K562 (cell line): ENCODE results near the gene FIBP.

Experiments used
- CHD4 ChIP-seq: fragments of 200-600 bp; sonication (generic); IDR thresholded peaks from 3 replicates; pipeline ENCODE4 v1.6.1; 2012; ENCODE audit warnings: low read depth, mild to moderate bottlenecking, mixed read lengths, low read length, inconsistent platforms; ENCODE audit not compliant: insufficient read depth, insufficient replicate concordance, poor library complexity, severe bottlenecking
- DACH1 ChIP-seq: fragments of 450-650 bp; IDR thresholded peaks from 2 replicates; pipeline ENCODE4 v1.6.1; 2018; ENCODE audit not compliant: partially characterized antibody
- MTF1 ChIP-seq: fragments of 250-450 bp; sonication (Bioruptor Pico); IDR thresholded peaks from 2 replicates; pipeline ENCODE4 v1.9.0; 2021; ENCODE audit warnings: moderate library complexity, mild to moderate bottlenecking, inconsistent platforms, borderline replicate concordance
- PHF20 ChIP-seq: fragments of 450-650 bp; IDR thresholded peaks from 2 replicates; pipeline ENCODE4 v1.6.1; 2018; ENCODE audit not compliant: partially characterized antibody
- SMAD2 ChIP-seq: fragments of 150-350 bp; IDR thresholded peaks from 2 replicates; pipeline ENCODE4 v1.6.1; 2014; ENCODE audit warnings: low read depth, mild to moderate bottlenecking, low read length
- ZNF274 ChIP-seq: IDR thresholded peaks from 2 replicates; pipeline ENCODE4 v1.6.1; 2011; ENCODE audit warnings: low read depth, mild to moderate bottlenecking, low read length, moderate library complexity, borderline replicate concordance
- TF ChIP-seq, protein P1 (sequence below): fragments of 450-650 bp; IDR thresholded peaks from 2 replicates; pipeline ENCODE4 v1.6.1; 2016; ENCODE audit warnings: borderline replicate concordance
- TF ChIP-seq, protein P2 (sequence below): sonication (generic); formaldehyde crosslinking; IDR thresholded peaks from 2 replicates; pipeline ENCODE4 v1.5.0; 2020; ENCODE audit warnings: missing genetic modification reagents
- TF ChIP-seq, protein P3 (sequence below): fragments of 450-650 bp; IDR thresholded peaks from 2 replicates; pipeline ENCODE4 v1.6.1; 2016
- TF ChIP-seq, protein P4 (sequence below): sonication (generic); formaldehyde crosslinking; IDR thresholded peaks from 2 replicates; pipeline ENCODE4 v1.8.0; 2023; ENCODE audit warnings: missing genetic modification reagents, mild to moderate bottlenecking, borderline replicate concordance

DNA sequence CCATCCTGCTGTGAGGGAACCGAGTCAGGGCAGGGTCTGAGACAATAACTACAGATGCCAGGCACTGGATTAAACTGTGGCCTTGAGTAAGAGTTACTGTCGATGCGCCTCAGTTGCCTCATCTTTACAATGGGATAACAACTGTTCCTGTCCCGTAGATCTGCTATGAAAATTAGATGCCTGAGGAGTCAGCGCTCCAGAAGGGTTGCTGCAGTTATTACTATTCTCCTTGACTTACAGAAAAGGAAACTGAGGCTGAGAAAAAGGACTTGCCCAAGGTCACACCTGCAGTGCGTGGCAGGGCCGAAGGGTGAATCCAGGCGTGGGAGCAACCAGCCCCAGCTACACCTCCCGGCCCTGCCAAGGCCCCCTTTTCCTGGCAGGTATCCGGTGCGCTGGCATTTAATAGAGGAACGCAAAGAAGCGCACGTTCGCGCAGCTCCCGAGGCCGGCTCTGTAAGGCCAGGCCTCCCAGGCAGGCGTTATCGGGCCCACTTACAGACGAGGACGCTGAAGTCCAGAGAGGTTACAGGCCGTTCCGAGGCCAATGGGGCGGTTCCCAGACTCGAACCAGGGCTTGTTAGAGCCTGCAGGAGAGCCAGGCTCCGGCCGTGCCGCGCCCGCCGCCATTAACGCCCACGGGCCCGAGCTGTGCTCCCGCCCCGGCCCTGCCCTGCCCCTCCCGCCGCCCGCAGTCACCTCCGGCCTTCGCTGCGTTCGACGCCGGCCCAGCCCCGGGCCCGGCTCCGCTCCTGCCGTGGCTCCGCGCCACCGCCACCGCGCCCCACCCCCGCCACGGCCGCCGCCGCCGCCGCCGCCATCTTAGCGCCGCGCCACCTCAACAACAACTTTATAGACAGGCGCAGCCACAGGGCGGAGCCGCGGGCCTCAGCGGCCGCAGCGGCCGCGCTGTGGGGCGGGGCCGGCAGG is 30.2 kb upstream of the FIBP start, which contains the start of gene C11orf68:
- TF ChIP-seq CHD4 (no peak), SMAD2 (no peak), DACH1 (no peak), PHF20 (no peak), MTF1 (CRISPR knock-in tag) (no peak), ZNF274 (no peak)
- TF ChIP-seq, protein P1, sequence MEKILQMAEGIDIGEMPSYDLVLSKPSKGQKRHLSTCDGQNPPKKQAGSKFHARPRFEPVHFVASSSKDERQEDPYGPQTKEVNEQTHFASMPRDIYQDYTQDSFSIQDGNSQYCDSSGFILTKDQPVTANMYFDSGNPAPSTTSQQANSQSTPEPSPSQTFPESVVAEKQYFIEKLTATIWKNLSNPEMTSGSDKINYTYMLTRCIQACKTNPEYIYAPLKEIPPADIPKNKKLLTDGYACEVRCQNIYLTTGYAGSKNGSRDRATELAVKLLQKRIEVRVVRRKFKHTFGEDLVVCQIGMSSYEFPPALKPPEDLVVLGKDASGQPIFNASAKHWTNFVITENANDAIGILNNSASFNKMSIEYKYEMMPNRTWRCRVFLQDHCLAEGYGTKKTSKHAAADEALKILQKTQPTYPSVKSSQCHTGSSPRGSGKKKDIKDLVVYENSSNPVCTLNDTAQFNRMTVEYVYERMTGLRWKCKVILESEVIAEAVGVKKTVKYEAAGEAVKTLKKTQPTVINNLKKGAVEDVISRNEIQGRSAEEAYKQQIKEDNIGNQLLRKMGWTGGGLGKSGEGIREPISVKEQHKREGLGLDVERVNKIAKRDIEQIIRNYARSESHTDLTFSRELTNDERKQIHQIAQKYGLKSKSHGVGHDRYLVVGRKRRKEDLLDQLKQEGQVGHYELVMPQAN = no peak
- TF ChIP-seq, protein P2, sequence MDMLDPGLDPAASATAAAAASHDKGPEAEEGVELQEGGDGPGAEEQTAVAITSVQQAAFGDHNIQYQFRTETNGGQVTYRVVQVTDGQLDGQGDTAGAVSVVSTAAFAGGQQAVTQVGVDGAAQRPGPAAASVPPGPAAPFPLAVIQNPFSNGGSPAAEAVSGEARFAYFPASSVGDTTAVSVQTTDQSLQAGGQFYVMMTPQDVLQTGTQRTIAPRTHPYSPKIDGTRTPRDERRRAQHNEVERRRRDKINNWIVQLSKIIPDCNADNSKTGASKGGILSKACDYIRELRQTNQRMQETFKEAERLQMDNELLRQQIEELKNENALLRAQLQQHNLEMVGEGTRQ (CRISPR knock-in tag) = no peak
- TF ChIP-seq, protein P3, sequence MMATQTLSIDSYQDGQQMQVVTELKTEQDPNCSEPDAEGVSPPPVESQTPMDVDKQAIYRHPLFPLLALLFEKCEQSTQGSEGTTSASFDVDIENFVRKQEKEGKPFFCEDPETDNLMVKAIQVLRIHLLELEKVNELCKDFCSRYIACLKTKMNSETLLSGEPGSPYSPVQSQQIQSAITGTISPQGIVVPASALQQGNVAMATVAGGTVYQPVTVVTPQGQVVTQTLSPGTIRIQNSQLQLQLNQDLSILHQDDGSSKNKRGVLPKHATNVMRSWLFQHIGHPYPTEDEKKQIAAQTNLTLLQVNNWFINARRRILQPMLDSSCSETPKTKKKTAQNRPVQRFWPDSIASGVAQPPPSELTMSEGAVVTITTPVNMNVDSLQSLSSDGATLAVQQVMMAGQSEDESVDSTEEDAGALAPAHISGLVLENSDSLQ = no peak
- TF ChIP-seq, protein P4, sequence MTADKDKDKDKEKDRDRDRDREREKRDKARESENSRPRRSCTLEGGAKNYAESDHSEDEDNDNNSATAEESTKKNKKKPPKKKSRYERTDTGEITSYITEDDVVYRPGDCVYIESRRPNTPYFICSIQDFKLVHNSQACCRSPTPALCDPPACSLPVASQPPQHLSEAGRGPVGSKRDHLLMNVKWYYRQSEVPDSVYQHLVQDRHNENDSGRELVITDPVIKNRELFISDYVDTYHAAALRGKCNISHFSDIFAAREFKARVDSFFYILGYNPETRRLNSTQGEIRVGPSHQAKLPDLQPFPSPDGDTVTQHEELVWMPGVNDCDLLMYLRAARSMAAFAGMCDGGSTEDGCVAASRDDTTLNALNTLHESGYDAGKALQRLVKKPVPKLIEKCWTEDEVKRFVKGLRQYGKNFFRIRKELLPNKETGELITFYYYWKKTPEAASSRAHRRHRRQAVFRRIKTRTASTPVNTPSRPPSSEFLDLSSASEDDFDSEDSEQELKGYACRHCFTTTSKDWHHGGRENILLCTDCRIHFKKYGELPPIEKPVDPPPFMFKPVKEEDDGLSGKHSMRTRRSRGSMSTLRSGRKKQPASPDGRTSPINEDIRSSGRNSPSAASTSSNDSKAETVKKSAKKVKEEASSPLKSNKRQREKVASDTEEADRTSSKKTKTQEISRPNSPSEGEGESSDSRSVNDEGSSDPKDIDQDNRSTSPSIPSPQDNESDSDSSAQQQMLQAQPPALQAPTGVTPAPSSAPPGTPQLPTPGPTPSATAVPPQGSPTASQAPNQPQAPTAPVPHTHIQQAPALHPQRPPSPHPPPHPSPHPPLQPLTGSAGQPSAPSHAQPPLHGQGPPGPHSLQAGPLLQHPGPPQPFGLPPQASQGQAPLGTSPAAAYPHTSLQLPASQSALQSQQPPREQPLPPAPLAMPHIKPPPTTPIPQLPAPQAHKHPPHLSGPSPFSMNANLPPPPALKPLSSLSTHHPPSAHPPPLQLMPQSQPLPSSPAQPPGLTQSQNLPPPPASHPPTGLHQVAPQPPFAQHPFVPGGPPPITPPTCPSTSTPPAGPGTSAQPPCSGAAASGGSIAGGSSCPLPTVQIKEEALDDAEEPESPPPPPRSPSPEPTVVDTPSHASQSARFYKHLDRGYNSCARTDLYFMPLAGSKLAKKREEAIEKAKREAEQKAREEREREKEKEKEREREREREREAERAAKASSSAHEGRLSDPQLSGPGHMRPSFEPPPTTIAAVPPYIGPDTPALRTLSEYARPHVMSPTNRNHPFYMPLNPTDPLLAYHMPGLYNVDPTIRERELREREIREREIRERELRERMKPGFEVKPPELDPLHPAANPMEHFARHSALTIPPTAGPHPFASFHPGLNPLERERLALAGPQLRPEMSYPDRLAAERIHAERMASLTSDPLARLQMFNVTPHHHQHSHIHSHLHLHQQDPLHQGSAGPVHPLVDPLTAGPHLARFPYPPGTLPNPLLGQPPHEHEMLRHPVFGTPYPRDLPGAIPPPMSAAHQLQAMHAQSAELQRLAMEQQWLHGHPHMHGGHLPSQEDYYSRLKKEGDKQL (CRISPR knock-in tag) = no peak
